Neural progenitor cell (in vitro differentiated cells): ENCODE results near the gene UBE2E1. TPM values are rescaled to one million over a fixed set of nuclear protein-coding genes. Genes with fewer than 3 reads are reported as not detected.
A peak's percentile ranks its signal among the peaks of the same experiment; 100 is the strongest.

Experiments used
- DNase-seq: peaks from one replicate; pipeline ENCODE4 v3.0.0-alpha.2; 2016; ENCODE audit warnings: low spot score
- H2AFZ ChIP-seq: fragments of 200-600 bp; sonication (generic); replicated peaks from 2 replicates; pipeline ENCODE4 v1.6.1; 2016; ENCODE audit warnings: antibody characterized with exemption
- H3F3A ChIP-seq: fragments of 200-600 bp; sonication (generic); 2 replicates; pipeline ENCODE4 v1.6.1; 2016; ENCODE audit warnings: antibody characterized with exemption, low read depth
- H3K27ac ChIP-seq: fragments of 200-600 bp; sonication (generic); 2 replicates; pipeline ENCODE4 v1.5.1; 2016; ENCODE audit warnings: mild to moderate bottlenecking
- H3K27me3 ChIP-seq: fragments of 200-600 bp; sonication (generic); 2 replicates; pipeline ENCODE4 v1.6.1; 2016; ENCODE audit warnings: mild to moderate bottlenecking, moderate library complexity
- H3K36me3 ChIP-seq: fragments of 200-600 bp; sonication (generic); 2 replicates; pipeline ENCODE4 v1.5.1; 2016
- H3K4me1 ChIP-seq: fragments of 200-600 bp; sonication (generic); 2 replicates; pipeline ENCODE4 v1.6.1; 2016; ENCODE audit warnings: mixed run types
- H3K4me2 ChIP-seq: fragments of 200-600 bp; sonication (generic); 2 replicates; pipeline ENCODE4 v1.6.1; 2016
- H3K4me3 ChIP-seq: fragments of 200-600 bp; sonication (generic); 2 replicates; pipeline ENCODE4 v1.5.1; 2016
- H3K79me2 ChIP-seq: fragments of 200-600 bp; sonication (generic); 2 replicates; pipeline ENCODE4 v1.6.1; 2016; ENCODE audit warnings: low read depth
- H3K9ac ChIP-seq: fragments of 200-600 bp; sonication (generic); 2 replicates; pipeline ENCODE4 v1.6.1; 2016
- H3K9me3 ChIP-seq: fragments of 200-600 bp; sonication (generic); 2 replicates; pipeline ENCODE4 v1.5.1; 2016; ENCODE audit warnings: low read depth
- H4K20me1 ChIP-seq: fragments of 200-600 bp; sonication (generic); 2 replicates; pipeline ENCODE4 v1.6.1; 2016; ENCODE audit warnings: low read depth
- H3K27ac Mint-ChIP-seq: 3 replicates; pipeline ENCODE4 v1.8.0; 2021; ENCODE audit warnings: mixed read lengths
- H3K27me3 Mint-ChIP-seq: 2 replicates; pipeline ENCODE4 v1.8.0; 2022; ENCODE audit warnings: low read depth, mild to moderate bottlenecking, inconsistent platforms, moderate library complexity, mixed read lengths; ENCODE audit not compliant: insufficient read depth
- H3K36me3 Mint-ChIP-seq: 3 replicates; pipeline ENCODE4 v1.8.0; 2021; ENCODE audit warnings: mixed read lengths
- H3K4me1 Mint-ChIP-seq: 3 replicates; pipeline ENCODE4 v1.8.0; 2021; ENCODE audit warnings: mixed read lengths
- H3K4me3 Mint-ChIP-seq: 3 replicates; pipeline ENCODE4 v1.8.0; 2021; ENCODE audit warnings: mild to moderate bottlenecking, moderate library complexity, mixed read lengths
- H3K9me3 Mint-ChIP-seq: 3 replicates; pipeline ENCODE4 v1.8.0; 2020; ENCODE audit warnings: mixed read lengths
- EZH2 ChIP-seq: fragments of 200-600 bp; sonication (generic); IDR thresholded peaks from 2 replicates; pipeline ENCODE4 v1.6.1; 2017; ENCODE audit warnings: antibody characterized with exemption, mild to moderate bottlenecking, moderate library complexity
- EZH2phosphoT487 ChIP-seq: fragments of 200-600 bp; sonication (generic); IDR thresholded peaks from 2 replicates; pipeline ENCODE4 v1.6.1; 2017; ENCODE audit warnings: antibody characterized with exemption
- total RNA-seq: library from RNA; depleted of rRNA; stranded (reverse); fragments of >200 nt; gene quantifications from 2 replicates; pipeline ENCODE4 v1.2.3, GENCODE V29; 2015; ENCODE audit warnings: low replicate concordance
- TF ChIP-seq, protein P1 (sequence below): fragments of 200-600 bp; sonication (generic); IDR thresholded peaks from 2 replicates; pipeline ENCODE4 v1.5.1; 2017; ENCODE audit warnings: antibody characterized with exemption, mild to moderate bottlenecking

Gene UBE2E1
- total RNA-seq, 1 donor from 2014 or later, result 391 TPM

DNA sequence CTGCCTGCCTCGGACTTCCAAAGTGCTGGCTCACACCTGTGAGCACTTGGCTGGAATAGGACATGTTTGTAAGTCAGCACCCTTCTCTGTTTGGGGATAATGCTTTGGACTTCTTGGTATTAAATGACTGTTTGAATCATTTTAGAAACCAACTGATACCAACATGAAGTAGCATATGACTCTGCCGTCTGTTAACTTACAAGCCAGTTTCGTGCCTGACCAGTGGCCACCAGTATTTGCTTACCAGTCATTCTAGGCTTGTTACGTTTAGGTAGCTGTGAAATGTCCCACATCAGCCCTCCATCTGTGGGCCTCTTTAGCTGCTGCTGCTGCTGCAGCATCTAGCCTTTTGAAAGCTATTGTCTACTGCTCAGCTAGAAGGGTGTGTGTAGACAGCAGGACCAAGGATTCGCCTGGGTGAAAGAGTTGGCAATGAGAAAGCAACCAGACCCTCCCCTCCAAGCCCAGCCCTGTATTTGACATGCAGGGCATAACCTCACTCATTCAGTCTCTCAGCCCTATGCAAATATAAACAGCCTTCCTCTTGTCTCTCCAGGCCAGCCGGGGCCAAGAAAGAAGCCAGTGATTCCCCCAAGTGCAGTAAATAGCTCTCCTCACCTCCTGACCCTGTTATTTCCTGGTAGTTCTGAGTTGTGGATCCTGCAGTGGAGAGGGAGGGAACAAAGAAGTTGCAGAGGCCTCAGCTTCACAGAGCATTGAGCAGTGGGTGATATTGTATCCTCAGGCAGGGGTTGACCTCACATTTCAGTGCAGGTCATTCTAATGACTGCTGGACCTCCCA lies 60.0 kb downstream of the UBE2E1 start:
- H3K27me3 ChIP-seq, result no peaks in the 10 kb centered on the region
- H4K20me1 ChIP-seq, result peaks cover 71% of the 10 kb centered on the region
- H3K9me3 Mint-ChIP-seq, result peaks cover 6% of the 10 kb centered on the region
- peak overlapping the region; percentile 95 for H3K27ac Mint-ChIP-seq
- peaks cover 42% of the 10 kb centered on the region for H3K4me1 ChIP-seq
- H3K36me3 ChIP-seq, result no peaks in the 10 kb centered on the region
- no peaks in the 10 kb centered on the region for H3K9me3 ChIP-seq
- peaks cover 4% of the 10 kb centered on the region for H3K27me3 Mint-ChIP-seq
- peak overlapping the region; percentile 16 for H3K4me3 ChIP-seq
- H2AFZ ChIP-seq, result no peak overlapping the region
- peak; percentile 59 for DNase-seq
- H3K27ac ChIP-seq, result peak overlapping the region; percentile 86
- TF ChIP-seq, protein P1, sequence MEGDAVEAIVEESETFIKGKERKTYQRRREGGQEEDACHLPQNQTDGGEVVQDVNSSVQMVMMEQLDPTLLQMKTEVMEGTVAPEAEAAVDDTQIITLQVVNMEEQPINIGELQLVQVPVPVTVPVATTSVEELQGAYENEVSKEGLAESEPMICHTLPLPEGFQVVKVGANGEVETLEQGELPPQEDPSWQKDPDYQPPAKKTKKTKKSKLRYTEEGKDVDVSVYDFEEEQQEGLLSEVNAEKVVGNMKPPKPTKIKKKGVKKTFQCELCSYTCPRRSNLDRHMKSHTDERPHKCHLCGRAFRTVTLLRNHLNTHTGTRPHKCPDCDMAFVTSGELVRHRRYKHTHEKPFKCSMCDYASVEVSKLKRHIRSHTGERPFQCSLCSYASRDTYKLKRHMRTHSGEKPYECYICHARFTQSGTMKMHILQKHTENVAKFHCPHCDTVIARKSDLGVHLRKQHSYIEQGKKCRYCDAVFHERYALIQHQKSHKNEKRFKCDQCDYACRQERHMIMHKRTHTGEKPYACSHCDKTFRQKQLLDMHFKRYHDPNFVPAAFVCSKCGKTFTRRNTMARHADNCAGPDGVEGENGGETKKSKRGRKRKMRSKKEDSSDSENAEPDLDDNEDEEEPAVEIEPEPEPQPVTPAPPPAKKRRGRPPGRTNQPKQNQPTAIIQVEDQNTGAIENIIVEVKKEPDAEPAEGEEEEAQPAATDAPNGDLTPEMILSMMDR, result no peak
- TF ChIP-seq EZH2phosphoT487 (no peak), EZH2 (no peak)
- peaks cover 97% of the 10 kb centered on the region for H3K79me2 ChIP-seq
- H3K4me2 ChIP-seq, result peak overlapping the region; percentile 66
- peak overlapping the region; percentile 75 for H3K4me3 Mint-ChIP-seq
- H3K4me1 Mint-ChIP-seq, result peaks cover 47% of the 10 kb centered on the region
- H3F3A ChIP-seq, result peaks cover 31% of the 10 kb centered on the region
- H3K36me3 Mint-ChIP-seq, result peaks cover 15% of the 10 kb centered on the region
- peak overlapping the region; percentile 11 for H3K9ac ChIP-seq

DNA sequence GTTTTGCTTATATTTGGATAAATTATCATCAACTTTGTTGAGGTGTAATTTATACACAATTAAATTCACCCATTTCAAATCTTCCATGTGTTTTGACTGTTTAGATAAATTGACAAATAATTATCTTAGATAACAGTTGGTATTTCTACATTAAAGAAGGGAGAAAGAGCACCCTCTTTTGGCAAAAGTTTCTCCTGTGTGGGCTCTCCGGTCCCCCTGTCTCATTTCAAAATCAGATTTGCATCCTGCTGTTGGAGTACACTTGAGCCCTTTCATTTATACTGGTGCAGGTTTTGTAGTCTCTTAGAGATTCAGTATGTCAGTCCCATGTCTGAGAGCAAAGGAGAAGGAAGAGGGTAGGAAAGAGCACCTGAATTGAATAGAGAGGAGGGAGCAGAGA lies 61.6 kb downstream of the UBE2E1 start:
- Histone ChIP-seq H3K79me2 (peaks cover 91% of the 10 kb centered on the region), H3K4me1 (peaks cover 42% of the 10 kb centered on the region), H2AFZ (no peak overlapping the region), H3K36me3 (no peaks in the 10 kb centered on the region), H3K27me3 (no peaks in the 10 kb centered on the region), H3K4me3 (no peak overlapping the region), H3K4me2 (no peak overlapping the region), H3K9ac (no peak overlapping the region), H3K27ac (no peak overlapping the region), H3F3A (peaks cover 31% of the 10 kb centered on the region), H4K20me1 (peaks cover 55% of the 10 kb centered on the region), H3K9me3 (no peaks in the 10 kb centered on the region)
- Mint-ChIP-seq H3K4me1 (peaks cover 47% of the 10 kb centered on the region), H3K27ac (no peak overlapping the region), H3K36me3 (peaks cover 7% of the 10 kb centered on the region), H3K9me3 (peaks cover 3% of the 10 kb centered on the region), H3K27me3 (peaks cover 4% of the 10 kb centered on the region), H3K4me3 (no peak overlapping the region)
- TF ChIP-seq, protein P1, result peak; percentile 17
- no peak for TF ChIP-seq EZH2phosphoT487
- DNase-seq, result no peak

DNA sequence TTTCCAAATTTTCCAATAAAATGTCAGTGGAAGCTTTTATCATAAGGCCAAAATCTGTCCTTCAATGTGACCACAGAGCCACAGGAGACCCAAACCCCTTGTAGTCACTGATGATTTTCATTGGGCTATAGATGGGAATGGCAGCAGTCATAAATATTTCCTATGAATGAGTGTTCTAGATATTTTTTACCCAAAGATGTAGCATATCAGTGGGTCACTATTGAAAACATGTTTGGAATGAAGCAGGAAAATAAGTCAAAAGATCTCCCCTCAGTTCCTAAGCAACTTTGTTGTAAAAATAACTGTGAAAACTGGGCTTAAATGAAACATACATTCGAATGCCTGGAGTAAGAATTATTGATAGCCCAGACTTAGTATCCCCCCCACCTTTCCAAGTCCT lies 62.1 kb downstream of the UBE2E1 start:
- Mint-ChIP-seq H3K4me1 (peaks cover 47% of the 10 kb centered on the region), H3K27me3 (peaks cover 4% of the 10 kb centered on the region), H3K36me3 (peaks cover 7% of the 10 kb centered on the region), H3K27ac (no peak overlapping the region), H3K4me3 (no peak overlapping the region), H3K9me3 (peaks cover 3% of the 10 kb centered on the region)
- Histone ChIP-seq H3K9ac (no peak overlapping the region), H3K9me3 (no peaks in the 10 kb centered on the region), H2AFZ (no peak overlapping the region), H4K20me1 (peaks cover 51% of the 10 kb centered on the region), H3F3A (peaks cover 31% of the 10 kb centered on the region), H3K4me3 (no peak overlapping the region), H3K27me3 (no peaks in the 10 kb centered on the region), H3K4me1 (peaks cover 42% of the 10 kb centered on the region), H3K4me2 (no peak overlapping the region), H3K36me3 (no peaks in the 10 kb centered on the region), H3K27ac (no peak overlapping the region), H3K79me2 (peaks cover 91% of the 10 kb centered on the region)
- no peak for DNase-seq
- no peak for TF ChIP-seq EZH2
- TF ChIP-seq, protein P1, result no peak
- no peak for TF ChIP-seq EZH2phosphoT487
